Measurements from ENCODE around the gene TPPP.
"Not testable (repeated sequence)": the region's sequence is repeated elsewhere in the genome, so short reads cannot be mapped to it uniquely, and the experiment has no call there.

Gene TPPP

GRCh38 chr5:692529-693041 lies 567 bp downstream of the TPPP start:
- not testable (repeated sequence) for DNase-seq

- DNase-seq: no peak
Measured at GRCh38 chr5:691817-692528, 1.2 kb downstream of the TPPP start.

DNA sequence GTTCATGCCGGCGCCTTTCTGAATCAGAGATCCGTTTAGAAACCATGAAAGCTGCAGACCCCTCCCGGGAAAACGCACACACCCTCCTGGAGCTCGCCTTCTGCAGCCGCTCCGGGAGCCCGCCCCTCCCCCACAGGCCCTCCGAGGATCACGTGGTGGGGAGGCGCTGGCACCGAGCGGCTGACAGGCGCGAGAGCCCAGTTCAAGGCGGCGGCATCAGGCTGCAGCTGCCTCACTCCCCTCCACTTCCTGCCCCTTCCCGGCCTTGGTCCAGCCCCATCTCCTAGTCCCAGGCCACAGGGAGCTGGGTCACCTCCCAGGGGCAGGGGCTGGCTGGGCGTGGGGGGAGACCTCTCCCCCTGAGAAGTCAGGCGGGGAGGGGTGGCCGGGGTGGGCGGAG lies 2.1 kb downstream of the TPPP start:
- DNase-seq: not testable (repeated sequence)

- not testable (repeated sequence) for DNase-seq
Measured at GRCh38 chr5:690293-690692, 2.9 kb downstream of the TPPP start.

- not testable (repeated sequence) for DNase-seq
Measured at GRCh38 chr5:688348-689010, 4.7 kb downstream of the TPPP start.

GRCh38 chr5:686936-687335 lies 6.2 kb downstream of the TPPP start:
- not testable (repeated sequence) for DNase-seq

- not testable (repeated sequence) for DNase-seq
Measured at GRCh38 chr5:686172-686523, 7.0 kb downstream of the TPPP start.

GRCh38 chr5:685262-686171 lies 7.6 kb downstream of the TPPP start:
- no peak for DNase-seq

DNA sequence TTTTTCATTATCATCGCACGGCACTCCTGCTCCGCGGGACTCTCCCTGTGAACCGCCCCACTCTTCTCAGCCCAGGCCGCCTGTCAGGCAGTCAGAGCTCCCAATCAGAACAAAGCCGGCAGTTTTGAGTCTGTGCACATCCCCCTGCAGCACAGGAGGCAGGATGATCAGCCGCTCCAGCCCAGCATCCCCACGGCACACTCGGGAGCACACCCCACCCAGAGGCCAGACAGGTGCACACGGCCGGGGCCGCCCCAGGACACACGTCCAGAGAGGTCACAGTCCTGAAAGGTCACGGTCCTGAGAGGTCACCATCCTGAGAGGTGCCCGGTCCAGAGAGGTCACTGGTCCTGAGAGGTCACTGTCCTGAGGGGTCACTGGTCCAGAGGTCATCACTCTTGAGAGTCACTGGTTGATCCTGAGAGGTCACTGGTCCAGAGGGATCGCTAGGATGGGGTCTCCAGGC lies 8.4 kb downstream of the TPPP start:
- DNase-seq: no peak

DNA sequence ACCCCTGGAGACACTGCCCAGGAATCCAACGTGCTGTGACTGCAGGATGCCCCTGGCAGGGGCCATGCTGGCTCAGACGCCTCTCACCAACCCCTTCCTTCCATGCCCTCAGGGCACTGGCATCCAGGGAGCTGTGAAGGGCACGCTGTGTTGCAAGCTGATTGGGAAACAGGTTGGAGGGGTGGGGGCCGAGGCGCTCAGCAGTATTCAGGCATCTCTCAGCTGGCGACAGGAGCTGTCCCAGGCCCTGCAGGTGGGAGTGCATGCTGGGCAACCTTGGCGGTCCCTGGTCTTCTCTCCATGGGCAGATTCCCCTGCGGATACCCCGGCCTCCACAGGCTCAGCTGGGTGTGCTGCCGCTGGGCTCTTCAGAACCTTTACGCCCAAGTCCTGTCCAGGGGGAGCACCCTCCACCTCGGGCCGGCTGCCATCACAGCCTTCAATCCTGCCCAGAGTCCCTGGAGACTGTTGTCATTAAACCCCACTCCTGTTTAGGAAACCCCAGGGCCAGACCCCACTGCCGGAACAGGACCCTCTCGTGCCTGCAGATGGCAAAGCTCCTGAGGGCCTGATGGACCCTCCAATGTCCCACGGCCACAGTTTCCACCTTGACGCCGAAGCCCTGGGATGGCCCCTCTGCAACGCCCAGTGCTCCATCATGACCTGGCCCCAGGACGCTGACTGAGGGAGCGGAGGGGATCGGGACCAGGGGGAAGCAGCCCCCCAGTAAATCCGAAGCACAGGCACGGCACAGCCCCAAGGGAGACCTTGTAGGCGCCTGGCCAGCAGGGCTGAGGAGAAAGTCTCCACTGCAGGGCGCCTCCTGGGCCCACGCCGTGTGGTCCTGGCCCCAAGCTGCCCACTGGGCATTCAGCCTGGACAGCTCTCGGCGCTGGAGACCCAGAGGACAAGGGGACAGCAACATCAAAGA lies 9.3 kb downstream of the TPPP start:
- DNase-seq: no peak

- not testable (repeated sequence) for DNase-seq
Measured at GRCh38 chr5:682651-683358, 10.3 kb downstream of the TPPP start.

GRCh38 chr5:682216-682615 lies 10.9 kb downstream of the TPPP start:
- DNase-seq: not testable (repeated sequence)

- DNase-seq: not testable (repeated sequence)
Measured at GRCh38 chr5:681317-682191, 11.6 kb downstream of the TPPP start.

- not testable (repeated sequence) for DNase-seq
Measured at GRCh38 chr5:680836-681235, 12.3 kb downstream of the TPPP start.

DNA sequence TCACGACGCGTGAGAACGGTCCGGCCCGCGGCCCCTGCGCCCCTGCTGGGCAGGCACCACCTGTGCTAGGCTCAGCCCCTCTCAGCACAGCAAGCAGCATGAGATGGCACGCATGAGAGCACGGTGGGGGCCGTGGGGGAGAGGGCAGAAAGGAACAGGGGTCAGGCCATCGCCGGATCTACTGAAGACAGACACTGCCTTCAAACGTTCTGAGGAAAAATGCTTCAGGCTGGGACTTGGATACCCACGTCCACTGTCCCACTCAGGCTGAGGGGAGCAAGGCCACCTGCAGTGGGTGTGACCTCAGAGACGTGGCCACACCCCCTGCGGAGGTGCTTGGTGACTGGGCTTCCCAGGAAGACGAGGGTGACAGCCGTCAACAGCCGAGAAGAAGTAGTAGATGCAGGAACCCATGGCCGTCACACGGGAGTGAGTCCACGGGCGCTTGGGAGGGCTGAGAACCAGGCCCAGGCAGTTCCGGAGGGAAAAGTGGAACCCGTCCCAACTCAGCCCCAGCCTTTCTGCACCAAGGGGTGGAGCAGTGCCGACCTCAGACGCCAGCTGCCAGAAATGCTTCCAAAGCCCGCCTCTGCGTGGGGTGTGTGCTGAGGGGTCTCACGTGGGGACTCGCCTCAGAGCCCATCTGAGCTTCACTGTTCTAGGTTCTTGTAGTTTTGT lies 12.9 kb downstream of the TPPP start:
- DNase-seq: not testable (repeated sequence)

- DNase-seq: not testable (repeated sequence)
Measured at GRCh38 chr5:679166-679895, 13.8 kb downstream of the TPPP start.

DNA sequence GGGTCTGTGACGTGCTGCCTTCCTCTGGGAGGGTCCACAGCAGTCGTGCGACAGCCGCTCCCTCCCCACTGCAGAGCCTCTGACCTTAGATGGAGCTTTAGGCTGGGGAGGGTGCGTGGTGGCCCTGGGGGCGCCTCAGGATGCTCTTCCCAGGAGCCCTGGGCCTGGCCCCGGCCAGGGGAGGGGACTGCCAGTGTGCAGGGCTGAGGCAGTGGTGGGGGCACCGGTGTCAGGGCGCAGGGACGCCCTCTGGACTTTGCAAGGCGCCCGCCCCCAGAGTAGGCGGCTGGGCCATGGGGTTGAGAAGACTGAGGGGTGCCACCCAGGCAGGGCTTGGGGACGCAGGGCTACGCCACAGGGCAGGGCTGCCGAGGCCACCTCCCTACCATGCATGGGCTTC lies 14.6 kb downstream of the TPPP start:
- not testable (repeated sequence) for DNase-seq

- no peak for DNase-seq
Measured at GRCh38 chr5:677131-678101, 15.7 kb downstream of the TPPP start.

Measured in NCI-H524 (cell line).